NCI-H1417 (cell line): ENCODE measurements around the gene DPEP1.
A peak's percentile ranks its signal among the peaks of the same experiment; 100 is the strongest.

Experiments
- DNase-seq, 3 experiments: peaks; one replicate each; lab custom pipeline; 2025; lab: John Stamatoyannopoulos, UW

The DPEP1 gene

GRCh38 chr16:89687092-89687940, 73.9 kb downstream of the DPEP1 start:
- peak in 2 of 3 experiments; percentile 42 to 86 for DNase-seq
